Measurements from ENCODE around the gene BSPH1.

GRCh38 chr19:48006762-48007161 is 14.8 kb upstream of the BSPH1 start:
- TF ChIP-seq, protein P1, sequence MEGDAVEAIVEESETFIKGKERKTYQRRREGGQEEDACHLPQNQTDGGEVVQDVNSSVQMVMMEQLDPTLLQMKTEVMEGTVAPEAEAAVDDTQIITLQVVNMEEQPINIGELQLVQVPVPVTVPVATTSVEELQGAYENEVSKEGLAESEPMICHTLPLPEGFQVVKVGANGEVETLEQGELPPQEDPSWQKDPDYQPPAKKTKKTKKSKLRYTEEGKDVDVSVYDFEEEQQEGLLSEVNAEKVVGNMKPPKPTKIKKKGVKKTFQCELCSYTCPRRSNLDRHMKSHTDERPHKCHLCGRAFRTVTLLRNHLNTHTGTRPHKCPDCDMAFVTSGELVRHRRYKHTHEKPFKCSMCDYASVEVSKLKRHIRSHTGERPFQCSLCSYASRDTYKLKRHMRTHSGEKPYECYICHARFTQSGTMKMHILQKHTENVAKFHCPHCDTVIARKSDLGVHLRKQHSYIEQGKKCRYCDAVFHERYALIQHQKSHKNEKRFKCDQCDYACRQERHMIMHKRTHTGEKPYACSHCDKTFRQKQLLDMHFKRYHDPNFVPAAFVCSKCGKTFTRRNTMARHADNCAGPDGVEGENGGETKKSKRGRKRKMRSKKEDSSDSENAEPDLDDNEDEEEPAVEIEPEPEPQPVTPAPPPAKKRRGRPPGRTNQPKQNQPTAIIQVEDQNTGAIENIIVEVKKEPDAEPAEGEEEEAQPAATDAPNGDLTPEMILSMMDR (conservative IDR thresholded peaks at IDR 0.05): peak; percentile 32
- no peak for TF ChIP-seq ZFX (IDR thresholded peaks at IDR 0.05)
